KOPT-K1 (cell line): ENCODE data around the gene ARPC4.

Experiments used
- H3K27ac ChIP-seq: fragments of 200-600 bp; sonication (generic); 2 replicates; pipeline ENCODE4 v1.5.1; 2016; ENCODE audit warnings: antibody characterized with exemption, mild to moderate bottlenecking, low read depth, low read length; ENCODE audit not compliant: poor library complexity, severe bottlenecking
- H3K36me3 ChIP-seq: fragments of 200-600 bp; sonication (generic); 2 replicates; pipeline ENCODE4 v1.5.1; 2017; ENCODE audit warnings: antibody characterized with exemption, mild to moderate bottlenecking, low read length, moderate library complexity; ENCODE audit not compliant: insufficient read depth
- H3K9me3 ChIP-seq: fragments of 200-600 bp; sonication (generic); 2 replicates; pipeline ENCODE4 v1.5.1; 2017; ENCODE audit warnings: antibody characterized with exemption, low read length, mild to moderate bottlenecking; ENCODE audit not compliant: insufficient read depth, poor library complexity, severe bottlenecking

Gene ARPC4

DNA sequence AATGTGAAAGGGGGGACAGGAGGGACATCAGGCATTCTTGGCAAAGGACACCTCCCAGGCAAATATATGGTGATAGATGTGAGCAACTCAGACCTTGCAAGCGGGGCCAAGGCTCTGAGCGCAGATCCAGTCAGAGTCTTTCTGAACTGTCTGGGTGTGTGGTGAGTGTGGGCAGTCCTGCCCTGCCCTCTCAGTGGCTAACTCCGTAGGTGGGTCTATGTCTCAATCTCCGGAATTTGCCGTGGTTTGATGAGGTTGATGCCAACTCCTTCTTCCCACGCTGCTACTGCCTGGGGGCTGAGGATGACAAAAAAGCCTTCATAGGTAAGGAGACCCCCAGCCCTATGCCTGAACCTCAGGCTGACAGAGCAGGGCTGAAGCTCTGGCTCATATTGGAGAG lies 24.6 kb downstream of the ARPC4 start:
- Histone ChIP-seq H3K36me3 (peaks cover 83% of the 10 kb centered on the region), H3K9me3 (no peaks in the 10 kb centered on the region), H3K27ac (no peak overlapping the region)

- Histone ChIP-seq H3K36me3 (peaks cover 74% of the 10 kb centered on the region), H3K9me3 (no peaks in the 10 kb centered on the region), H3K27ac (no peak overlapping the region)
These were observed 25.9 kb downstream of the ARPC4 start for GRCh38 chr3:9818666-9819335.

DNA sequence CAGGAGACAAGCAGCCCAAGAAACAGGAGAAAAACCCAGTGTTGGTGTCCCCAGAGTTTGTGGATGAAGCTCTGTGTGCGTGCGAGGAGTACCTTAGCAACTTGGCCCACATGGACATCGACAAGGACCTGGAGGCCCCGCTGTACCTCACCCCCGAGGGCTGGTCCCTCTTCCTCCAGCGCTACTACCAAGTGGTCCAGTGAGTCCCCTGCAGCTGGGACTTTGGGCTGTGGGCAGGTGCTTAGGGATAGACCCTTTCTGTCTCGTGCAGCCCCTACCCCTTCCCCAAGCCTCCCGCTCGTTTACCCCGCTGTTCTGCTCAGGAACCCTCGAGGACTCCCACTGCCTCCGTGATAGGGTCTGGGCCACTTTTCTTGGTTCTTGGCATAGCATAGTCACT lies 27.7 kb downstream of the ARPC4 start:
- Histone ChIP-seq H3K9me3 (no peaks in the 10 kb centered on the region), H3K27ac (no peak overlapping the region), H3K36me3 (peaks cover 72% of the 10 kb centered on the region)

- peaks cover 72% of the 10 kb centered on the region for H3K36me3 ChIP-seq
- H3K27ac ChIP-seq = no peak overlapping the region
- H3K9me3 ChIP-seq = no peaks in the 10 kb centered on the region
These were observed 28.1 kb downstream of the ARPC4 start for GRCh38 chr3:9820946-9821345.

- H3K9me3 ChIP-seq = no peaks in the 10 kb centered on the region
- peaks cover 74% of the 10 kb centered on the region for H3K36me3 ChIP-seq
- H3K27ac ChIP-seq = no peak overlapping the region
These were observed 32.7 kb downstream of the ARPC4 start for GRCh38 chr3:9825451-9826040.

- Histone ChIP-seq H3K9me3 (no peaks in the 10 kb centered on the region), H3K27ac (no peak overlapping the region), H3K36me3 (peaks cover 78% of the 10 kb centered on the region)
These were observed 34.1 kb downstream of the ARPC4 start for GRCh38 chr3:9826815-9827573.

DNA sequence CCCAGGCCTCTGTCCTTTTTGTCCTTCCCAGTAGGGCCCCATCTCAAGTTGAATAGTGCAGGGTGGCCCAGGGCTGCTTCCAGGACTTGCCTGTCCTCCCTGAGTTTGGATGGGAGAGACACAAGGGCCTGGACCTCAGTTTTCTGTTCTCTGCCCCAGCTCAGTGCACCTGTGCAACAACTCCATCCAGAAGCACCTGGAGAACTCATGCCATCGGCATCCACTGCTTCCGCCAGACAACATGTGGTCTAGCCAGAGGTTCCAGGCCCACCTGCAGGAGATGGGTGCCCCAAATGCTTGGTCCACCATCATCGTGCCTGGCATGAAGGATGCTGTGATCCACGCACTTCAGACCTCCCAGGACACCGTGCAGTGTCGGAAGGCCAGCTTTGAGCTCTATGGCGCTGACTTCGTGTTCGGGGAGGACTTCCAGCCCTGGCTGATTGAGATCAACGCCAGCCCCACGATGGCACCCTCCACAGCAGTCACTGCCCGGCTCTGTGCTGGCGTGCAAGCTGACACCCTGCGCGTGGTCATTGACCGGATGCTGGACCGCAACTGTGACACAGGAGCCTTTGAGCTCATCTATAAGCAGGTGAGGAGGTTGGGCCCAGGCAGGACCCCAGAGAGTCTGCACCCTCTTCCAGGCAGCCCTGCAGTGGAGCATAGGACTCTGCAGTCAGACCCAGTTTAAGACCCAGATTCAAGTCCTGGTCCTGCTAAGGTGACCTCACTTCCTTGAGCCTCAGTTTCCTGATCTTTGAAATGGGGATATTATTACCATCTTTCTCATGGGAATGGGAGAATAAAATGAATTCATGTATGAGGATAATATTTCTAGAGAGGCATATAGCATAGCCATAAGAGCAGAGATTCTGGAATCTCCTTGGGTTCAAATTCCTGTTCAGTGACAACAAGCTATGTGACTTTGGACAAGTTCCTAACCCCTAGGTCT lies 36.2 kb downstream of the ARPC4 start:
- Histone ChIP-seq H3K27ac (no peak overlapping the region), H3K9me3 (no peaks in the 10 kb centered on the region), H3K36me3 (peaks cover 91% of the 10 kb centered on the region)

DNA sequence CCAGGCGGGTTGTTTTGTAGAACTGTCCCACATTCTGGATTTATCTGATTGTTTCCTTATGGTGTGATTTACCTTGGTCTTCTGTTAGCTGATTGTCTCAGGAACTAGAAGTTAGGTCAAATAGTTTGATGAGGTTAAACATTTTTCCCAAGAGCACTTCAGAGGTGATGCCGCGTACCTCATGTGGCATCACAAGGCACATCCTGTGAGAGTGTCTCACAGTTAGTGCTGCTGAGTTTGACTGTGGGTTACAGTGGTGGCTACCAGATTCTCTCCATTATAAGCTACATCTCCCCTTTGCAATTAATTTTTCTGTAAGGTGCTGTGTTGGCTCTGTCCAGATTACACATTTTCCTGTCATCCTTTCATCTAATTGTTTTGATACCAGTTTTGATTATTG lies 38.4 kb downstream of the ARPC4 start:
- Histone ChIP-seq H3K36me3 (peaks cover 98% of the 10 kb centered on the region), H3K27ac (no peak overlapping the region), H3K9me3 (no peaks in the 10 kb centered on the region)

GRCh38 chr3:9833078-9833477 lies 40.2 kb downstream of the ARPC4 start:
- Histone ChIP-seq H3K27ac (no peak overlapping the region), H3K9me3 (no peaks in the 10 kb centered on the region), H3K36me3 (peaks cover 99% of the 10 kb centered on the region)

- H3K27ac ChIP-seq = no peak overlapping the region
- peaks cover 99% of the 10 kb centered on the region for H3K36me3 ChIP-seq
- no peaks in the 10 kb centered on the region for H3K9me3 ChIP-seq
These were observed 41.9 kb downstream of the ARPC4 start for GRCh38 chr3:9834520-9835380.

DNA sequence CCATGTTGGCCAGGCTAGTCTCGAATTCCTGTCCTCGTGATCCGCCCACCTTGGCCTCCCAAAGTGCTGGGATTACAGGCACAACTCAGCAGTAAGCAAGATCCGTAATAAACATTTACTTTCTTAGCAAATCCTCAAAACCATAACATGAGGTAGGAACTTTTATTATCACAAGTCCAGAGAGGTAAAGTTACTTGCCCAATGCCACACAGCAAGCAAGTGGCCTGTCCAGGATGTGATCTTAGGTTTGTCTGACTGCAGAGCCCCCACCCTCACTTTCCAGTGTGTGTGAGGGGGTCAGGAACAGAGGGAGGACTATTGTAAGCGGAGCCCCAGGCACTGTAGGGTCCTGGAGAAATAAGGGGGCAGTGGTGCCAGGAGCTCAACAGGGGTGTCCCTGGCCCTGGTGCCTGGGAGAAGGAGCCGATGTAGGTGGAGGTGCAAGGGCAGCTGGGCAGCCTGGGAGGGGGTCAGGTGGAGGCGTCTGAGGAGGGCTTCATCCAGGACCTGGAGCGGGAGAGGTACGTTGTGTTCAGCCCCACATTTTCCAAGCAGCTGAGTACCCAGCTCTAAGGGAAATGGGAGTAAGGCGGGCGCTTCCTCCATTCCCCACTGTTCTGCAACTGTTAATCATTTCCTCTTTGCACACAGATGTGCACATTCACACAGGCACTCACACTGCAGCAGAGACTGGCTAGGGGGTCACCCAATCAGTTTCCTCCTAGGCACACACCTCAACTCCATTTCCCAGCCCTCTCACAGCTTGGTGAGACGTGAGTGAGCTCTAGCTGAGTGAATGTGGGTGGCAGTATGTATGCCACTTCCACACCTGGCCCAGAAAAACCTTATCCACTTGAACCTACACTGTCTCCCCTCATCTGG lies 45.1 kb downstream of the ARPC4 start:
- H3K27ac ChIP-seq = no peak overlapping the region
- H3K9me3 ChIP-seq = no peaks in the 10 kb centered on the region
- peaks cover 91% of the 10 kb centered on the region for H3K36me3 ChIP-seq

GRCh38 chr3:9838856-9839255 lies 46.0 kb downstream of the ARPC4 start:
- H3K9me3 ChIP-seq = no peaks in the 10 kb centered on the region
- no peak overlapping the region for H3K27ac ChIP-seq
- H3K36me3 ChIP-seq = peaks cover 82% of the 10 kb centered on the region

- no peak overlapping the region for H3K27ac ChIP-seq
- H3K9me3 ChIP-seq = no peaks in the 10 kb centered on the region
- peaks cover 60% of the 10 kb centered on the region for H3K36me3 ChIP-seq
These were observed 48.1 kb downstream of the ARPC4 start for GRCh38 chr3:9841015-9841414.
